Measurements from ENCODE around the gene PSTPIP1. TPM values are rescaled to one million over a fixed set of nuclear protein-coding genes. Genes with fewer than 3 reads are reported as not detected.

PSTPIP1 gene
- total and polyA plus RNA-seq, 4 donors = 12.4 to 39.6 (median 20.6) TPM

- H3K4me1 ChIP-seq (ENCODE audit: control insufficient read depth in 5 of 5, insufficient read depth in 5 of 5, low read length in 5 of 5) = peaks cover 0 to 14% (median 5%) of the 10 kb centered on the region in 5 donors
- H3K36me3 ChIP-seq (ENCODE audit: control insufficient read depth in 4 of 4, insufficient read depth in 4 of 4, low read length in 4 of 4) = peaks cover 0 to 7% (median 0%) of the 10 kb centered on the region in 4 donors
- no peak overlapping the region for H3K4me3 ChIP-seq
- TF ChIP-seq CTCF (IDR thresholded peaks at IDR 0.05; ENCODE audit: control extremely low read depth, extremely low read depth) = no peak
- ATAC-seq (ENCODE audit: insufficient read depth, low FRiP score) = no peak
- H3K27me3 ChIP-seq (ENCODE audit: control insufficient read depth in 3 of 3, insufficient read depth in 3 of 3, low read length in 2 of 3) = no peaks in the 10 kb centered on the region
- no peak overlapping the region for H3K27ac ChIP-seq (ENCODE audit: low read depth in 1 of 2, low read length in 1 of 2)
- H3K9ac ChIP-seq (ENCODE audit: insufficient read depth in 1 of 2, low read length in 2 of 2) = no peak overlapping the region
- DNase-seq = no peak
- H3K9me3 ChIP-seq (ENCODE audit: control insufficient read depth in 4 of 4, insufficient read depth in 3 of 4, low read length in 3 of 4) = no peaks in the 10 kb centered on the region
- 79 to 86% methylated on average over 9 to 10 of the region's 10 CpGs for WGBS, 2 donors
Observed at GRCh38 chr15:77030928-77031375, 36.0 kb downstream of the PSTPIP1 start.

DNA sequence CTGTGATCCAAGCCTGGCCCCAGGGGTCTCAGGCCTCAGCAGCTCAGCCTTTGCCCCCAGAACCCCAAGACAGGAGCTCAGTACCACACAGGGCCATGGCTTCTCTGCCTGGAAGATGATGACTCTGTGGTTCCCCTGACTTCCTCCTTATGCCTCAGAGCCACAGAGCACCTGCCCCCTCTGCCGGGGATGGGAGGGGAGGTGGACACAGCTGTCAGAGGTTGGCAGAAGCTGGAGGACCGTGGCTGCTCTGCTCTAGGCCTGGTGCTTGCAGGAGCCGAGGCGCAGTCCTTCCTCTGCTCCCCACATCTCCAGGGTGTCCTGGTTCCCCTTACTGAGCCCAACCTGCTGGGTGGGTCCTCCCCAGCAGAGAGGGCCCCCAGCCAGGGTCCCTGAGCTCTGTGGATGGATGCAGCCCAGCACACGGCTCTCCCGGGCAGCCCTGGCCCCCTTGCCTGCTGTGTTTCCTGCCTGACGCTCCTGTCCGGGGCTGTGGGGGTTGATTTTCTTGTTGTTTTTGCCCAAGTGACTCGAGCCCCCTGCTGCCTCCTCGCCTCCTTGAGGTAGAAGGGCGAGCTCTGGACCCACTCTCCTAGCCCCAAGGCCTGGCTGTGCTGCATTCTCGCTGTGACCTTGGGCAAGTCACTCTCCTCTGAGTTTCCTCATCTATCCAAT, 36.6 kb downstream of the PSTPIP1 start:
- no peak for TF ChIP-seq CTCF (IDR thresholded peaks at IDR 0.05; ENCODE audit: control extremely low read depth, extremely low read depth)
- WGBS, 2 donors = 67 to 73% methylated on average over 12 of the region's 12 CpGs
- H3K27ac ChIP-seq (ENCODE audit: low read depth in 1 of 2, low read length in 1 of 2) = no peak overlapping the region
- no peaks in the 10 kb centered on the region for H3K9me3 ChIP-seq (ENCODE audit: control insufficient read depth in 4 of 4, insufficient read depth in 3 of 4, low read length in 3 of 4)
- H3K4me3 ChIP-seq = no peak overlapping the region
- no peaks in the 10 kb centered on the region for H3K27me3 ChIP-seq (ENCODE audit: control insufficient read depth in 3 of 3, insufficient read depth in 3 of 3, low read length in 2 of 3)
- no peak overlapping the region for H3K9ac ChIP-seq (ENCODE audit: insufficient read depth in 1 of 2, low read length in 2 of 2)
- H3K4me1 ChIP-seq (ENCODE audit: control insufficient read depth in 5 of 5, insufficient read depth in 5 of 5, low read length in 5 of 5) = peaks cover 0 to 14% (median 5%) of the 10 kb centered on the region in 5 donors
- DNase-seq (peak in 1 of 3 donors; percentile 16), ATAC-seq (ENCODE audit: insufficient read depth, low FRiP score) (no peak)
- peaks cover 0 to 13% (median 0%) of the 10 kb centered on the region in 4 donors for H3K36me3 ChIP-seq (ENCODE audit: control insufficient read depth in 4 of 4, insufficient read depth in 4 of 4, low read length in 4 of 4)

DNA sequence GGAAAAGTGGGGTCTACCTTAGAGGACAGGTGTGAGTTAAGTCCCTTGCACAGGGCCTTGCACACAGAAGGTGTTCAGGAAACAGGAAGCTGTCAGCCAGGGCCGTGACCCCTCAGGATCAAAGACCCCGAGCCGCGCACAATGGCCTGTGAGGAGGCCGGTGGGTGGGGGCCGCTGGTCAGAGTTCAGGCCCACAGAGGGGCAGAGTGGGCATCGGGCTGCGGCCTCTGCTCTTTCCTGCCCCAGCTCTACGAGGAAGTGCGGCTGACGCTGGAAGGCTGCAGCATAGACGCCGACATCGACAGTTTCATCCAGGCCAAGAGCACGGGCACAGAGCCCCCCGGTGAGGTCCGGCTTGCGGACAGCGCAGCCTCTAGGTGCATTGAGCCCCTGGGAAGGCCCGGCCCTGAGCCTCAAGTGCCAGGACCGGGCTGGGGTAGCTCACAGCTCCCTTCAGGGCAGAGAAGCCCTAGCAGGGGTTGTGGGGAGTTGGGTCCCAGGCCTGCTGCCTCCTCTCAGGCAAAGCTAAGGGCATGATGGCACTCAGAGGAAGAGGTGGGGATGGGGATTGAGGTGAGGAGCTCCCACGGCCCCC, 37.2 kb downstream of the PSTPIP1 start:
- Histone ChIP-seq H3K4me1 (ENCODE audit: control insufficient read depth in 5 of 5, insufficient read depth in 5 of 5, low read length in 5 of 5) (peaks cover 0 to 14% (median 5%) of the 10 kb centered on the region in 5 donors), H3K4me3 (no peak overlapping the region), H3K27me3 (ENCODE audit: control insufficient read depth in 3 of 3, insufficient read depth in 3 of 3, low read length in 2 of 3) (no peaks in the 10 kb centered on the region), H3K36me3 (ENCODE audit: control insufficient read depth in 4 of 4, insufficient read depth in 4 of 4, low read length in 4 of 4) (peaks cover 0 to 19% (median 0%) of the 10 kb centered on the region in 4 donors), H3K9me3 (ENCODE audit: control insufficient read depth in 4 of 4, insufficient read depth in 3 of 4, low read length in 3 of 4) (no peaks in the 10 kb centered on the region), H3K27ac (ENCODE audit: low read depth in 1 of 2, low read length in 1 of 2) (no peak overlapping the region), H3K9ac (ENCODE audit: insufficient read depth in 1 of 2, low read length in 2 of 2) (no peak overlapping the region)
- no peak for TF ChIP-seq CTCF (IDR thresholded peaks at IDR 0.05; ENCODE audit: control extremely low read depth, extremely low read depth)
- DNase-seq (no peak), ATAC-seq (ENCODE audit: insufficient read depth, low FRiP score) (no peak)
- WGBS, 2 donors = 65 to 80% methylated on average over 22 of the region's 22 CpGs
